KOPT-K1 (cell line): ENCODE results near the gene HES4.

Experiments used
- H3K27ac ChIP-seq: fragments of 200-600 bp; sonication (generic); 2 replicates; pipeline ENCODE4 v1.5.1; 2016; ENCODE audit warnings: antibody characterized with exemption, mild to moderate bottlenecking, low read depth, low read length; ENCODE audit not compliant: poor library complexity, severe bottlenecking
- H3K36me3 ChIP-seq: fragments of 200-600 bp; sonication (generic); 2 replicates; pipeline ENCODE4 v1.5.1; 2017; ENCODE audit warnings: antibody characterized with exemption, mild to moderate bottlenecking, low read length, moderate library complexity; ENCODE audit not compliant: insufficient read depth
- H3K9me3 ChIP-seq: fragments of 200-600 bp; sonication (generic); 2 replicates; pipeline ENCODE4 v1.5.1; 2017; ENCODE audit warnings: antibody characterized with exemption, low read length, mild to moderate bottlenecking; ENCODE audit not compliant: insufficient read depth, poor library complexity, severe bottlenecking

HES4 gene

DNA sequence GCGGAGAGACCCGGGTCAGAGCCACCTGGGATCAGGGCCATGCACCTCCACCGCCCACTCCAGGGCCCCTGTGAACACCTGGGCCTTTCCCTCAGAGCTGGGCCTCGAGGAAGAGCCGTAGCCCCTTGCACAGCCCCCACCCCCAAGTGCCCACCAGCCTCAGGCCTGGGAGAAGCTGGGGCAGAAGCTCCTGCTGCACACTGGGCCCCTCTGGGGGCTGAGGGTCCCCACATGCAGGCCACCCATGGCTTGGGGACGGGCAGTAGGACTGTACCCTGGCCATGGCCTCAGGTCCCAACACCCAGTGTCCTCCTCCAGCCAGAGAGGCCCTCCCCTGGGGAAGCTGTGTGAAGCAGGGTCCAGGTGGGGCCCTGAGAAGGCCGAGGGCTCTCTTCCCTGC, 47.3 kb downstream of the HES4 start:
- H3K36me3 ChIP-seq, result peaks cover 93% of the 10 kb centered on the region
- no peaks in the 10 kb centered on the region for H3K9me3 ChIP-seq
- H3K27ac ChIP-seq, result no peak overlapping the region

DNA sequence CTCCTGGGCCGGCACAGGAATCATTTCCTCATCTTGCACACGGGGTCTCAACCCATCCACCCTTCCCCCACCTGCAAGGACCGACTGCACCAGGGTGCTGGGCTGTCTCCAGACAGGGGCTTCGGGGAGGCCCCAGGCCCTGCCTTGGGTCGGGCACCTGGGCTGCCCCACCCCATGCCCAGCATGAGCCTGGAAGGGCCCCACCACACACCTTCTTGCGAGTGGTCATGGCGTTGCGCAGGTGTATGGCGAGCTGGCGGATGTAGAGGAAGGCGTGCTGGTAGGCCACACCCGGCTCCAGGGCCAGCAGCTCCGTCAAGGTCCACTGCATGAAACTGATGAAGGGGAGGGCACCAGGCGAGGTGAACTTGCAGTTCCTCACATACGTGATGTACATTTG, 47.7 kb downstream of the HES4 start:
- no peak overlapping the region for H3K27ac ChIP-seq
- H3K36me3 ChIP-seq, result peaks cover 97% of the 10 kb centered on the region
- no peaks in the 10 kb centered on the region for H3K9me3 ChIP-seq

DNA sequence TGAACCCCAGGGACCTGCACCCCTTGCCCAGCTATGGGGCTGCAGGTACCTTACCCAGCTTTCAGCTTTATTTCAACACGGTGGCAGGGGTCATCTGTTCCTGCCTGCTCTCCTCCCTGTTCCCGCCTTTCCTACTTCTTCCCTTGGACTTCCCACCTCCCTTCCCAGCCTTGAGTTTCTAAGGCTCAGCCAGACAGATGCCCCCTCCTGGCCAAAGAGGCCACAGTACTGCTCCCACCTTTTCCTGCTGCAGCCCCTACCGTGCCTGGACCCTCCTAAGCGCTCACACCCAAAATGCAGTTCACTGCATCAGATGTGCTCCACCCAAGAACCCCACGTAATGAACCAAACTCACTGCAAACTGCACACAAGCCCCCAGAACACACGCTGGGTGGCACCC, 48.5 kb downstream of the HES4 start:
- no peaks in the 10 kb centered on the region for H3K9me3 ChIP-seq
- H3K36me3 ChIP-seq, result peaks cover 97% of the 10 kb centered on the region
- no peak overlapping the region for H3K27ac ChIP-seq

DNA sequence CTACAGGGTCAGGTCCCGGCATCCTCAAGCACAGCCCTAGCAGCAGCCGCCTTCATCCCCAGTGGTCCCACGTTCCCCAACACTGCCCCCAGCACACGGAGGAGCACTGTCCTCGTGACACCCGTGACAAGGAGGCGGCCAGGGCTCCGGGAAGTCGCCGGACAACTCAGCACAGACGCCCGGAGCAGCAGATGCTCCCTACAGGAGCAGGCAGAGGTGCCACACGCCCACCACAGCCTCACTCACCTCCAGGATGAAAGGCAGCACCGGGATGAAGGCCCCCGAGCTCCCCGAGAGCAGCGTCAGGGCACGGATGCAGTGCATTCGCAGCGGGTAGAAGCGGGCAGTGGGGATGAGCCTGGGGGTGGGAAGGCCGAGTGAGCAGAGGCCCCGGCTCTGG, 49.0 kb downstream of the HES4 start:
- H3K36me3 ChIP-seq, result peaks cover 97% of the 10 kb centered on the region
- no peaks in the 10 kb centered on the region for H3K9me3 ChIP-seq
- H3K27ac ChIP-seq, result no peak overlapping the region

DNA sequence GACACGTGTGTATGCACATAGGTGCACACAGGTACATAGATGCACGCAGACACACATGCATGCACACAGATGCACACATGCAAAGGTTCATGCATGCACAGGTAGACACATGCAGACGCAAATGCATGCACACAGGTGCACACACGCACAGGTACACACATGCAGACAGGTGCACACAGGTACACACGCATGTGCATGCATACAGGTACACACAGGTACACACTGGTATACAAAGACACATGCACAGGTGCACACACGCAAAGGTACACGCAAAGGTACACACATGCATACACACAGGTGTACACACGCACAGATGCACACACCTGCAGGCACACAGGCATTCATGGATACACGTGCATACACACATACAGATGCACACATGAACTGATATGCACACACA, 49.6 kb downstream of the HES4 start:
- H3K9me3 ChIP-seq, result no peaks in the 10 kb centered on the region
- no peak overlapping the region for H3K27ac ChIP-seq
- H3K36me3 ChIP-seq, result peaks cover 97% of the 10 kb centered on the region
